Measurements from ENCODE around the gene DCC.

DCC gene

DNA sequence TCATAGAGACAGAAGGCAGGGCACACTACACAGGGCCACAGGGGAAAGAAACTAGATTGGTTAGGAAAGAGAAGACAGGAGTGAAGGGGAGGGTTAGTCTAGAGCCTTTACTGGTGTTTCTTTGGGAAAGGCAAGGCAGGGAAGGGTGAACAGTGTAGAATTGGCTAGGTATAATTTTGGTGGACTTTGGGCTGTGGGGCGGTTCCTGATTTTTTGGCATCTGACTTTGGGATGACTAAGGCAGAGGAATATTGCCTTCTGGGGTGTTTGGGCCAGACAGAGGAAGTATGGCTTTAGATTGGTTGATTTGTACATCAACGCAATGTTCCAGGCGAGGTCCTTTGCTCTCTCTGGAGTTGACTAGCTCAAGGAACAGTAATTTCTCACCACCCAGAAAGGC is 534.8 kb downstream of the DCC start:
- Histone ChIP-seq H3K27me3 (replicated peaks in 2 of 5; ENCODE audit: control insufficient read depth in 4 of 5, insufficient read depth in 5 of 5, low read length in 4 of 5) (no peaks in the 10 kb centered on the region), H3K36me3 (ENCODE audit: control insufficient read depth in 4 of 4, insufficient read depth in 4 of 4, low read length in 3 of 4) (no peaks in the 10 kb centered on the region), H3K27ac (ENCODE audit: insufficient read depth in 1 of 2, low read depth in 1 of 2, low read length in 2 of 2, poor library complexity in 1 of 2, severe bottlenecking in 2 of 2) (no peak overlapping the region), H3K4me1 (ENCODE audit: control extremely low read depth in 1 of 4, control insufficient read depth in 4 of 4, insufficient read depth in 4 of 4, low read length in 3 of 4) (no peaks in the 10 kb centered on the region), H3K4me3 (ENCODE audit: control insufficient read depth in 1 of 7, extremely low read depth in 1 of 7, insufficient read depth in 4 of 7, low read depth in 2 of 7, low read length in 6 of 7) (no peak overlapping the region), H3K9me3 (ENCODE audit: control extremely low read depth in 1 of 5, control insufficient read depth in 4 of 5, insufficient read depth in 2 of 5, low read depth in 1 of 5, low read length in 4 of 5) (no peaks in the 10 kb centered on the region)
- POLR2A ChIA-PET: no interaction called here
- no peak for DNase-seq
- CTCF ChIA-PET: no interaction called here
- no CpG with 5 or more reads among the region's 3 CpGs for WGBS (ENCODE audit: insufficient coverage)

DNA sequence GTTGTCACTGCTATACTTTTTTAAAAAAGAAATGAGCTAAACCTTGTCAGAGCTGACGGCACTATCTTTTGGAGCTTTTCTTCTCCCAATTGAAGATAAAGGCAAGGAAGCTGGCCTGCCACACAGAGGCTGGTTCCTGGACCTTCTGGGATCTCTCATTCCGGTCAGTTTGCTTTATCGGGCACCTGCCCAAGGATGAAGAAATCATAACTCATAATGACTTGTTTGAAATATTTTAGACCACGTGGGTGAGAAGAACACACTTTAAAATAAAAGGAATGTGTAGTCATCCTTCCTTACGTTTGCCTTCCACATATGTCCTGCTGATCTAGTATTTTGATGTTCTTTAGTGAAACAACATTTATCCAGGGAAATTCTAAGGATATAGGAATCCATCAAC is 535.7 kb downstream of the DCC start:
- DNase-seq: no peak
- Histone ChIP-seq H3K27ac (ENCODE audit: insufficient read depth in 1 of 2, low read depth in 1 of 2, low read length in 2 of 2, poor library complexity in 1 of 2, severe bottlenecking in 2 of 2) (no peak overlapping the region), H3K4me3 (ENCODE audit: control insufficient read depth in 1 of 7, extremely low read depth in 1 of 7, insufficient read depth in 4 of 7, low read depth in 2 of 7, low read length in 6 of 7) (no peak overlapping the region), H3K9me3 (ENCODE audit: control extremely low read depth in 1 of 5, control insufficient read depth in 4 of 5, insufficient read depth in 2 of 5, low read depth in 1 of 5, low read length in 4 of 5) (no peaks in the 10 kb centered on the region), H3K4me1 (ENCODE audit: control extremely low read depth in 1 of 4, control insufficient read depth in 4 of 4, insufficient read depth in 4 of 4, low read length in 3 of 4) (no peaks in the 10 kb centered on the region), H3K27me3 (replicated peaks in 2 of 5; ENCODE audit: control insufficient read depth in 4 of 5, insufficient read depth in 5 of 5, low read length in 4 of 5) (no peaks in the 10 kb centered on the region), H3K36me3 (ENCODE audit: control insufficient read depth in 4 of 4, insufficient read depth in 4 of 4, low read length in 3 of 4) (no peaks in the 10 kb centered on the region)
- CTCF ChIA-PET: no interaction called here
- POLR2A ChIA-PET: no interaction called here
- WGBS (ENCODE audit: insufficient coverage): 64% methylated on average over 2 of the region's 5 CpGs

DNA sequence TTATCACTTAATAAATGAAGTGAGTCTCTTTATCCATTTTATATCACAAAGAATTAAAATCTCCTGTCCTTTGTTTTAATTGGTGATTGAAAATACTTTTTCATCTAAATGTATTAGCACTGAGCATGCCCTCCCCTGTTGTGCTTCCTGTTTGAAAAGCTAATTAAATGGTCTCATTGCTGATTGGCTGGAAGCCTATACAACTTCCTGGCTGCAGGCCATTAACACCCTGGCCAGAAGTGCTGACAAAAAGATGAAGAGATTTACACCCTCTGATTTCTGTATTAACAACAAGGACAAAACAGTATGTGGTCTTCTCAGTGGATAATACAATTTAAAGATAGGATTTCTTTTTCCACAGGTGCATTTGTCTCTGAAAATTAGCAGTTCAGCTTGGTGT is 548.0 kb downstream of the DCC start:
- no peaks in the 10 kb centered on the region for H3K27me3 ChIP-seq (replicated peaks in 2 of 5; ENCODE audit: control insufficient read depth in 4 of 5, insufficient read depth in 5 of 5, low read length in 4 of 5)
- H3K27ac ChIP-seq (ENCODE audit: insufficient read depth in 1 of 2, low read depth in 1 of 2, low read length in 2 of 2, poor library complexity in 1 of 2, severe bottlenecking in 2 of 2): no peak overlapping the region
- no peaks in the 10 kb centered on the region for H3K4me1 ChIP-seq (ENCODE audit: control extremely low read depth in 1 of 4, control insufficient read depth in 4 of 4, insufficient read depth in 4 of 4, low read length in 3 of 4)
- no peak for DNase-seq
- CTCF ChIA-PET: no interaction called here
- peaks cover 0 to 3% (median 0%) of the 10 kb centered on the region in 5 experiments for H3K9me3 ChIP-seq (ENCODE audit: control extremely low read depth in 1 of 5, control insufficient read depth in 4 of 5, insufficient read depth in 2 of 5, low read depth in 1 of 5, low read length in 4 of 5)
- no peaks in the 10 kb centered on the region for H3K36me3 ChIP-seq (ENCODE audit: control insufficient read depth in 4 of 4, insufficient read depth in 4 of 4, low read length in 3 of 4)
- H3K4me3 ChIP-seq (ENCODE audit: control insufficient read depth in 1 of 7, extremely low read depth in 1 of 7, insufficient read depth in 4 of 7, low read depth in 2 of 7, low read length in 6 of 7): no peak overlapping the region
- POLR2A ChIA-PET: no interaction called here

DNA sequence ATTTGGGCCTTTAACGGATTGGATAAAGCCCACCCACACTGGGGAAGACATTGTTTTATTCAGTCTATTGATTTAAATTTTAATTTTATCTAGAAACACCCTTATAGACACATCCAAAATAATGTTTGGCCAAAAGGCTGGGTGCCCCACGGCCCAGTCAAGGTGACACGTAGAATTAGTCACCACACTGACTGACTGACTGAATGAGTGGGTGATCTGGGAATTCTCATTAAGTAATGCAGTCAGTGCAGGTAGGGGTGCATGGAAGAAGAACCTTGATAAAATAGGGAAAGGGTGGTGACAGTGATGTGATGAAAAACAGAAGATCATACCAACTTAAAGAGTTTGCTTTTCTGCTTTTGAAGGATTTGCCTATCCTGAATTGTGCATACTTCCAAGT is 554.8 kb downstream of the DCC start:
- ChIA-PET CTCF (no interaction called here), POLR2A (no interaction called here)
- Histone ChIP-seq H3K4me3 (ENCODE audit: control insufficient read depth in 1 of 7, extremely low read depth in 1 of 7, insufficient read depth in 4 of 7, low read depth in 2 of 7, low read length in 6 of 7) (no peak overlapping the region), H3K36me3 (ENCODE audit: control insufficient read depth in 4 of 4, insufficient read depth in 4 of 4, low read length in 3 of 4) (no peaks in the 10 kb centered on the region), H3K4me1 (ENCODE audit: control extremely low read depth in 1 of 4, control insufficient read depth in 4 of 4, insufficient read depth in 4 of 4, low read length in 3 of 4) (no peaks in the 10 kb centered on the region), H3K27ac (ENCODE audit: insufficient read depth in 1 of 2, low read depth in 1 of 2, low read length in 2 of 2, poor library complexity in 1 of 2, severe bottlenecking in 2 of 2) (no peak overlapping the region), H3K27me3 (replicated peaks in 2 of 5; ENCODE audit: control insufficient read depth in 4 of 5, insufficient read depth in 5 of 5, low read length in 4 of 5) (no peaks in the 10 kb centered on the region), H3K9me3 (ENCODE audit: control extremely low read depth in 1 of 5, control insufficient read depth in 4 of 5, insufficient read depth in 2 of 5, low read depth in 1 of 5, low read length in 4 of 5) (no peaks in the 10 kb centered on the region)
- DNase-seq: no peak
- 100% methylated on average over 1 of the region's 3 CpGs for WGBS (ENCODE audit: insufficient coverage)

DNA sequence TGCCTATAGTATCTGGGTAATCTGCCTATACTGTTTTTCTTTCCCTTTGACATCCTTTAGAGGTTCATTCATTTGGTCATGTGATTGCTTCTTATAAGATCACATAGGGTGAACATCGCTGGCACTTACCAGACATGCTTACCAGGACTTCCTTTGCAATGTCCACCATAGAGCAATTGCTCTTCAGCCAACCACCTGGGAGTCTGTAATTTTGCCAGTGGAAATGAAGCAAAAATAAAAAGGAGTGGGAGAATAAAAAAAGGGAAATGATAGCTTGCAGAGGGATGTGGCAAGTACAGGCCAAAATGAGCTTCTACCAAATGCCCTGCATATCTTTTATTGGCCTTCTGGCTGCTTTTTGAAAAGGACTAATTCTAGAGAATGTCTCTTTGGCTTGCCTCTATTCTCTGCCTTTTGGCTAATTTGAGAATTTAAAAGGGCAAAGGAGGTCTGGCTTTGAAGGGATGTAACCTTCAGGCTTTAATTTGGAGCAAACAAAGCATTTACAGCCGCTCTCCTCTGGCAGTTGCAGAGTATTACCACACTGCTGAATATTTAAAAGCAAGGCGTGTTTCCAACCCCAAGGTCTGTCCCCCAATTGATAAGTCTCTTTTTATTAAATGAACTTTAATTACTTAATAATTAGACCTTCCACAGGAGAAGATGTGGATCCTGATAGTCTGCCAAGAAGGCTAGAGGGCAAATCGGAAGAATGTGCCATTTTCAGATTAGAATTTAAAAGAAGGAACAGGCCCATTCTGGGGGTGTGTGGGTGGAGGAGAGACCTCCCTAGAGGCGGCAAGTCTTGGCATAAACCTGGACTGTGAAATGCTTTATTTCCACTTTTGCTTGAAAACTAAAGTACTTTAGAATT is 557.9 kb downstream of the DCC start:
- ChIA-PET CTCF (no interaction called here), POLR2A (no interaction called here)
- Histone ChIP-seq H3K27me3 (replicated peaks in 2 of 5; ENCODE audit: control insufficient read depth in 4 of 5, insufficient read depth in 5 of 5, low read length in 4 of 5) (no peaks in the 10 kb centered on the region), H3K36me3 (ENCODE audit: control insufficient read depth in 4 of 4, insufficient read depth in 4 of 4, low read length in 3 of 4) (no peaks in the 10 kb centered on the region), H3K27ac (ENCODE audit: insufficient read depth in 1 of 2, low read depth in 1 of 2, low read length in 2 of 2, poor library complexity in 1 of 2, severe bottlenecking in 2 of 2) (no peak overlapping the region), H3K9me3 (ENCODE audit: control extremely low read depth in 1 of 5, control insufficient read depth in 4 of 5, insufficient read depth in 2 of 5, low read depth in 1 of 5, low read length in 4 of 5) (no peaks in the 10 kb centered on the region), H3K4me1 (ENCODE audit: control extremely low read depth in 1 of 4, control insufficient read depth in 4 of 4, insufficient read depth in 4 of 4, low read length in 3 of 4) (no peaks in the 10 kb centered on the region), H3K4me3 (ENCODE audit: control insufficient read depth in 1 of 7, extremely low read depth in 1 of 7, insufficient read depth in 4 of 7, low read depth in 2 of 7, low read length in 6 of 7) (no peak overlapping the region)
- WGBS (ENCODE audit: insufficient coverage): 100% methylated on average over 2 of the region's 5 CpGs
- no peak for DNase-seq

DNA sequence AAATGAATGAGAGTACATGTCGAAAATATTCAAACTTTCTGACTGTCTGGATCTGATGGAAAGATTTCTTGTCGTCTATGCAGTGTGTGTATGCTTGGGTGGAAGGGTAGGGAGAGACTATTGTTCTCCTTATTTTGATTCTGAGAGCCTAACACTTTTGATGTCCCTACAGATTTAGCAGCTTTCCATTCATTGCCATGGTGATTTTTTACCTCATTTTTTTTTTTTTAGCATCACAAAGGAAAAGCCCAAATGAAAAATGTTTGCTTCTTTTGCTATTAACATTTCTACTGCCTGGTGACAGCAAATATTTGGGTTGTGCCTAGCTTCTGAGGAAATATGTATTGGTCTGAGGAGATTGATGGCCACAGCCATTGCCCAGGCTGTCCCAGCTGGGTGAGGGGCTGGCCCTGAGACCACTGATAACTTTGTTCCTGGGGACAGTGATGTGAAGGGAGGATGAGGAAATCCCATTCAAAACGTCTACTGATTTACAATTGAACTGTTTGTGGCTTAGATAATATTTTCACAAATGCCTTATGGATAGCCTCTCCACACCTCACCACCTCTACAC is 558.6 kb downstream of the DCC start:
- Histone ChIP-seq H3K9me3 (ENCODE audit: control extremely low read depth in 1 of 5, control insufficient read depth in 4 of 5, insufficient read depth in 2 of 5, low read depth in 1 of 5, low read length in 4 of 5) (no peaks in the 10 kb centered on the region), H3K4me3 (ENCODE audit: control insufficient read depth in 1 of 7, extremely low read depth in 1 of 7, insufficient read depth in 4 of 7, low read depth in 2 of 7, low read length in 6 of 7) (no peak overlapping the region), H3K27me3 (replicated peaks in 2 of 5; ENCODE audit: control insufficient read depth in 4 of 5, insufficient read depth in 5 of 5, low read length in 4 of 5) (no peaks in the 10 kb centered on the region), H3K36me3 (ENCODE audit: control insufficient read depth in 4 of 4, insufficient read depth in 4 of 4, low read length in 3 of 4) (no peaks in the 10 kb centered on the region), H3K27ac (ENCODE audit: insufficient read depth in 1 of 2, low read depth in 1 of 2, low read length in 2 of 2, poor library complexity in 1 of 2, severe bottlenecking in 2 of 2) (no peak overlapping the region), H3K4me1 (ENCODE audit: control extremely low read depth in 1 of 4, control insufficient read depth in 4 of 4, insufficient read depth in 4 of 4, low read length in 3 of 4) (no peaks in the 10 kb centered on the region)
- POLR2A ChIA-PET: no interaction called here
- WGBS (ENCODE audit: insufficient coverage): 70% methylated on average over 2 of the region's 3 CpGs
- DNase-seq: no peak
- CTCF ChIA-PET: no interaction called here

DNA sequence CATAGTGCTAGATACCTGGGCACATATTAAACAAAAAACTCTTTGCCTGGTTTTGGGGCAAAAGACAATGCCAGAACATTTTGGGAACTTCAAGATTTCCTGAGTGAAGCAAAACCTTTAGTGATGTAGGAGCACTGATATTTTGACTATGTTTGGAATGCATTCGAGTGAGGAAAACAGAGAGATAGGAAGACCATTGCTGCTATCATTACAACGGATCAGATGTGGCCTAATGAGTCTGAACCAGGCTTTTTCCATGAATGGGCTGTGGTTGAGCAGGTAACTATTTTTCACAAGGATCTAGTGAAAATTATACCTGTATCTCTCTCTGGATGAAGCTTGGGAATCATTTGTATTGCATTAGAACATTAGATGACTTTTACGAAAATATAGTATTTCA is 562.2 kb downstream of the DCC start:
- H3K4me1 ChIP-seq (ENCODE audit: control extremely low read depth in 1 of 4, control insufficient read depth in 4 of 4, insufficient read depth in 4 of 4, low read length in 3 of 4): no peaks in the 10 kb centered on the region
- WGBS (ENCODE audit: insufficient coverage): 100% methylated on average over 2 of the region's 3 CpGs
- H3K27ac ChIP-seq (ENCODE audit: insufficient read depth in 1 of 2, low read depth in 1 of 2, low read length in 2 of 2, poor library complexity in 1 of 2, severe bottlenecking in 2 of 2): no peak overlapping the region
- DNase-seq: no peak
- no peaks in the 10 kb centered on the region for H3K36me3 ChIP-seq (ENCODE audit: control insufficient read depth in 4 of 4, insufficient read depth in 4 of 4, low read length in 3 of 4)
- no peak overlapping the region for H3K4me3 ChIP-seq (ENCODE audit: control insufficient read depth in 1 of 7, extremely low read depth in 1 of 7, insufficient read depth in 4 of 7, low read depth in 2 of 7, low read length in 6 of 7)
- H3K9me3 ChIP-seq (ENCODE audit: control extremely low read depth in 1 of 5, control insufficient read depth in 4 of 5, insufficient read depth in 2 of 5, low read depth in 1 of 5, low read length in 4 of 5): no peaks in the 10 kb centered on the region
- CTCF ChIA-PET: no interaction called here
- H3K27me3 ChIP-seq (replicated peaks in 2 of 5; ENCODE audit: control insufficient read depth in 4 of 5, insufficient read depth in 5 of 5, low read length in 4 of 5): no peaks in the 10 kb centered on the region
- POLR2A ChIA-PET: no interaction called here

Data from common myeloid progenitor, CD34-positive (primary cell).